SK-N-MC (cell line): Measurements from ENCODE around the gene GGA3.

Experiments used
- EZH2 ChIP-seq: fragments of 200-600 bp; sonication (generic); IDR thresholded peaks from one replicate; pipeline ENCODE4 v1.6.1; 2017; ENCODE audit warnings: antibody characterized with exemption
- POLR2AphosphoS5 ChIP-seq: IDR thresholded peaks from 2 replicates; pipeline ENCODE4 v1.6.1; 2012; ENCODE audit warnings: mild to moderate bottlenecking, low read depth, low read length, borderline replicate concordance

DNA sequence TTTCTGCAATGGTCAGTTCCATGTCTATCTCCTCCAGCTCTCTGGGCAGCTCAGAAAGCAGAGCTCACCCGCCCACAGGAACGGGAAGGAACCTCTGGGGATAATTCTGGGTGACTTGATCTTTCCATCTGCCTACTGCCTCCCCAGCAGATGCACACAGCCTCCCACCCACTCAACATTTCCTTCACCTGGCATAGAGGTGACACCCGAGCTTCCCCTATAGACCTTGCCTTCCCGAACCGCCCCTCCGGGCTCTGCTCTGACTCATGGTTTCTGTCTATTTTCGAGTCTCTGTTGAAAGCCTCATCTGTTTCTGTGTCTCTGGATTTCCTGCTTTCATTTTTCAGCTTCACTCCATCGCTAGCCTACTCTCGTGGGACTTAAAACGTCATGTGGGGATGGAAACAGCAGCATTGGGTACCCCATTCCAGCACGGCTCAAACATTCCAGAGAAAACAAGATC lies 11.4 kb downstream of the GGA3 start:
- TF ChIP-seq EZH2 (no peak), POLR2AphosphoS5 (no peak)
